Keratinocyte (primary cell): Measurements from ENCODE around the gene SCAANT1. TPM values are rescaled to one million over a fixed set of nuclear protein-coding genes. Genes with fewer than 3 reads are reported as not detected.

Source experiments
- DNase-seq: peaks from one replicate; pipeline ENCODE4 v3.0.0-alpha.2; 2011; ENCODE audit warnings: low read depth, missing footprints, low spot score
- FAIRE-seq: peaks from 2 replicates; lab custom pipeline; 2011; peaks lifted over from hg19 to GRCh38; lab: Jason Lieb, UNC
- H2AFZ ChIP-seq: 2 replicates; pipeline ENCODE4 v1.6.0; 2012; ENCODE audit warnings: low read length, control low read depth, inconsistent platforms; ENCODE audit not compliant: control insufficient read depth
- H3K27ac ChIP-seq: 2 replicates; pipeline ENCODE4 v1.5.1; 2011; ENCODE audit warnings: low read length; ENCODE audit not compliant: control insufficient read depth, insufficient read depth
- H3K27me3 ChIP-seq: 3 replicates; pipeline ENCODE4 v1.6.0; 2011; ENCODE audit warnings: low read length; ENCODE audit not compliant: control insufficient read depth, insufficient read depth; ENCODE audit errors: extremely low read depth
- H3K36me3 ChIP-seq, 2 experiments: 2 replicates in 1 of 2; 3 replicates in 1 of 2; pipeline ENCODE4 v1.5.1; 2011; ENCODE audit warnings: low read length in 2 of 2, mild to moderate bottlenecking in 1 of 2; ENCODE audit not compliant: control insufficient read depth in 2 of 2, insufficient read depth in 2 of 2; ENCODE audit errors: extremely low read depth in 1 of 2
- H3K4me1 ChIP-seq: 3 replicates; pipeline ENCODE4 v1.5.1; 2011; ENCODE audit warnings: low read length; ENCODE audit not compliant: control insufficient read depth, insufficient read depth; ENCODE audit errors: extremely low read depth
- H3K4me2 ChIP-seq: 3 replicates; pipeline ENCODE4 v1.6.0; 2011; ENCODE audit warnings: low read depth, low read length; ENCODE audit not compliant: control insufficient read depth, insufficient read depth; ENCODE audit errors: extremely low read depth
- H3K4me3 ChIP-seq, 3 experiments: fragments of 200-600 bp in 1 of 3; sonication (generic) in 1 of 3; 2 replicates in 2 of 3; 3 replicates in 1 of 3; pipeline ENCODE4 v1.5.1; 2011 to 2016; ENCODE audit warnings: low read length in 3 of 3, mild to moderate bottlenecking in 3 of 3, control low read depth in 2 of 3, inconsistent platforms in 1 of 3, low read depth in 1 of 3, mixed read lengths in 1 of 3, mixed run types in 1 of 3, moderate library complexity in 1 of 3; ENCODE audit not compliant: control insufficient read depth in 2 of 3, insufficient read depth in 2 of 3; ENCODE audit errors: extremely low read depth in 1 of 3
- H3K79me2 ChIP-seq: 2 replicates; pipeline ENCODE4 v1.6.0; 2012; ENCODE audit warnings: low read length; ENCODE audit not compliant: control insufficient read depth, insufficient read depth
- H3K9ac ChIP-seq: 3 replicates; pipeline ENCODE4 v1.6.0; 2011; ENCODE audit warnings: low read length; ENCODE audit not compliant: control insufficient read depth, insufficient read depth; ENCODE audit errors: extremely low read depth
- H3K9me1 ChIP-seq: 3 replicates; pipeline ENCODE4 v1.6.0; 2011; ENCODE audit warnings: low read length; ENCODE audit not compliant: control insufficient read depth, insufficient read depth; ENCODE audit errors: extremely low read depth
- H3K9me3 ChIP-seq: 2 replicates; pipeline ENCODE4 v1.5.1; 2012; ENCODE audit warnings: low read depth, low read length; ENCODE audit not compliant: control insufficient read depth
- H4K20me1 ChIP-seq: 3 replicates; pipeline ENCODE4 v1.6.0; 2011; ENCODE audit warnings: low read length; ENCODE audit not compliant: control insufficient read depth, insufficient read depth; ENCODE audit errors: extremely low read depth
- EZH2 ChIP-seq: IDR thresholded peaks from one replicate; pipeline ENCODE4 v1.6.1; 2012; ENCODE audit warnings: inconsistent platforms, mild to moderate bottlenecking, low read length, moderate library complexity
- dilution Hi-C: fragments of 300-500 bp; cut with MboI; formaldehyde crosslinking; loops from one replicate; pipeline ENCODE4 v1.7.0; 2020; ENCODE audit warnings: low sequenced_read_pairs; ENCODE audit not compliant: extremely low pct_ligation_motif_present
- polyA plus RNA-seq, 5 experiments: library from polyadenylated mRNA; depleted of rRNA in 3 of 5; stranded (reverse) in 3 of 5; stranded (forward) in 1 of 5; unstranded in 1 of 5; fragments of >200 nt; gene quantifications; 1 replicate in 1 of 5; 2 replicates in 3 of 5; 3 replicates in 1 of 5; pipeline versions ENCODE4 v1.2.1 to v1.2.3, GENCODE V29; 2011 to 2012; ENCODE audit warnings: missing spikeins in 2 of 5, low read depth in 1 of 5, low replicate concordance in 1 of 5
- TF ChIP-seq, protein P1 (sequence below), 3 experiments: IDR thresholded peaks in 1 of 3; conservative IDR thresholded peaks in 1 of 3; optimal IDR thresholded peaks in 1 of 3; 2 replicates in 2 of 3; 3 replicates in 1 of 3; pipeline versions ENCODE3 to v1.5.1; 2011; ENCODE audit warnings: low read length in 3 of 3, mild to moderate bottlenecking in 3 of 3, moderate library complexity in 2 of 3, control low read depth in 1 of 3, inconsistent platforms in 1 of 3; ENCODE audit not compliant: insufficient read depth in 2 of 3; ENCODE audit errors: extremely low read depth in 1 of 3

Gene SCAANT1
- polyA plus RNA-seq, 1 donor (not counting 4 experiments of a cell fraction or from before 2014, with no cell fraction given) = not detected

DNA sequence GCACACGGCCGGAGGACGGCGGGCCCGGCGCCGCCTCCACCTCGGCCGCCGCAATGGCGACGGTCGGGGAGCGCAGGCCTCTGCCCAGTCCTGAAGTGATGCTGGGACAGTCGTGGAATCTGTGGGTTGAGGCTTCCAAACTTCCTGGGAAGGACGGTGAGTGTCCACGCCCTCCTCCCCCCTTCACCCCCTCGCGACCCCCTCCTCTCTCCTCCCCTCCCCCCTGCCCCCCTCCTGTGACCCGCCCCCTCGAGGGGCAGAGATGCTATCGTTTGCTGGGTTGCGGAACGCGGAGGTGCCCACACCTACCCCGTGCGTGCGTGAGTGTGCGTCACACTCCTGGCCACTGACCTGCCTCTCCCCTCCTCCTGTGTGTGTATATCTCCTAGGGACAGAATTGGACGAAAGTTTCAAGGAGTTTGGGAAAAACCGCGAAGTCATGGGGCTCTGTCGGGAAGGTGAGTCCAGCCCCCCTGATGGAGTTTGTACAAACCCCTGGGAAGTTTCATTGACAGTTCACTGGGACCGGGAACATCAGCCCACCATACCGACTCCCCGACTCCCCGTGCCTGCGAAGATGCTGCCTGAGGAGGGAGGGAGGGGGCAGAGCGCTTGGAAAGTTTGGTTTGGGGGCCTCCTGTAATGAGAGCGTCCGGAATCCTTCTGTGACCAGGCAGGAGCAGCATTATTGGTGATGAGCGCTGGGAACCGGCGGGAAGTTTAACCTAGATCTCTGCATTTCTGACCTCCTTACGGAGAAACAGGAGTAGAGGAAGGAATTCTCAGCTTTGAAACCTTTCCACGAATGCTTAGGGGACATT lies 795 bp upstream of the SCAANT1 start:
- H2AFZ ChIP-seq = no peak overlapping the region
- H3K9me3 ChIP-seq = no peaks in the 10 kb centered on the region
- no peak for DNase-seq
- H3K79me2 ChIP-seq = peaks cover 26% of the 10 kb centered on the region
- peak overlapping the region; percentile 90 for H3K4me2 ChIP-seq
- FAIRE-seq = peak; percentile 26
- H3K9ac ChIP-seq = peak overlapping the region; percentile 80
- H3K4me3 ChIP-seq = peak overlapping the region; percentile 42 to 73 (median 51)
- TF ChIP-seq, protein P1, sequence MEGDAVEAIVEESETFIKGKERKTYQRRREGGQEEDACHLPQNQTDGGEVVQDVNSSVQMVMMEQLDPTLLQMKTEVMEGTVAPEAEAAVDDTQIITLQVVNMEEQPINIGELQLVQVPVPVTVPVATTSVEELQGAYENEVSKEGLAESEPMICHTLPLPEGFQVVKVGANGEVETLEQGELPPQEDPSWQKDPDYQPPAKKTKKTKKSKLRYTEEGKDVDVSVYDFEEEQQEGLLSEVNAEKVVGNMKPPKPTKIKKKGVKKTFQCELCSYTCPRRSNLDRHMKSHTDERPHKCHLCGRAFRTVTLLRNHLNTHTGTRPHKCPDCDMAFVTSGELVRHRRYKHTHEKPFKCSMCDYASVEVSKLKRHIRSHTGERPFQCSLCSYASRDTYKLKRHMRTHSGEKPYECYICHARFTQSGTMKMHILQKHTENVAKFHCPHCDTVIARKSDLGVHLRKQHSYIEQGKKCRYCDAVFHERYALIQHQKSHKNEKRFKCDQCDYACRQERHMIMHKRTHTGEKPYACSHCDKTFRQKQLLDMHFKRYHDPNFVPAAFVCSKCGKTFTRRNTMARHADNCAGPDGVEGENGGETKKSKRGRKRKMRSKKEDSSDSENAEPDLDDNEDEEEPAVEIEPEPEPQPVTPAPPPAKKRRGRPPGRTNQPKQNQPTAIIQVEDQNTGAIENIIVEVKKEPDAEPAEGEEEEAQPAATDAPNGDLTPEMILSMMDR (optimal IDR thresholded peaks at IDR 0.05 in 1 of 3, IDR thresholded peaks at IDR 0.05 in 1 of 3, conservative IDR thresholded peaks at IDR 0.05 in 1 of 3; ENCODE audit: extremely low read depth in 1 of 3, insufficient read depth in 2 of 3, low read length in 3 of 3) = no peak
- TF ChIP-seq EZH2 = no peak
- H3K36me3 ChIP-seq = peaks cover 8 to 12% of the 10 kb centered on the region in 2 experiments
- no peaks in the 10 kb centered on the region for H3K27me3 ChIP-seq
- peak overlapping the region; percentile 73 for H3K27ac ChIP-seq
- peaks cover 3% of the 10 kb centered on the region for H4K20me1 ChIP-seq
- dilution Hi-C loops = no loop called here
- no peaks in the 10 kb centered on the region for H3K9me1 ChIP-seq
- peaks cover 24% of the 10 kb centered on the region for H3K4me1 ChIP-seq

DNA sequence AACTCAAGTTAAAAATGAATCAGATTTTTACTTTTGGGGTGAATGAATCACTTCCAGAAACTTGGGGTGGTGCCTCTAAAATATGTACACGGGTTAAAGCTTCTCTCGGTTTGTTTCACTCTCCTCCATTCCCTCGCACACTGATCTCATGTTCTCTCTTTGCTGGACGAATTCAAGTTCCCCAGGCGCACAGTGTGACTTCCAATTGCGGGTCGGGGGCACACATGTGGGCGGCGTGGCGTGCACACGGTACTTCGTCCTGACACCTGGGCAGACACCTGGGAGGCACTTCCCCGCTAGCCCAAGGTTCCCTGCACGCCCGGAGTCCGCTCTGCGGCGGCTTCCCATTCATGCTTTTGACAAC lies 692 bp downstream of the SCAANT1 start:
- peaks cover 3 to 7% of the 10 kb centered on the region in 2 experiments for H3K36me3 ChIP-seq
- peak overlapping the region; percentile 86 for H3K27ac ChIP-seq
- peaks cover 20% of the 10 kb centered on the region for H3K79me2 ChIP-seq
- FAIRE-seq = peak; percentile 59
- H3K9ac ChIP-seq = peak overlapping the region; percentile 80
- peak overlapping the region; percentile 45 for H2AFZ ChIP-seq
- no peaks in the 10 kb centered on the region for H3K9me3 ChIP-seq
- peak overlapping the region; percentile 83 for H3K4me2 ChIP-seq
- no peak for TF ChIP-seq EZH2
- TF ChIP-seq, protein P1 (optimal IDR thresholded peaks at IDR 0.05 in 1 of 3, IDR thresholded peaks at IDR 0.05 in 1 of 3, conservative IDR thresholded peaks at IDR 0.05 in 1 of 3; ENCODE audit: extremely low read depth in 1 of 3, insufficient read depth in 2 of 3, low read length in 3 of 3) = no peak
- DNase-seq = no peak
- H4K20me1 ChIP-seq = peaks cover 2% of the 10 kb centered on the region
- H3K9me1 ChIP-seq = no peaks in the 10 kb centered on the region
- H3K4me3 ChIP-seq = peak overlapping the region; percentile 44 to 79 (median 68)
- no peaks in the 10 kb centered on the region for H3K27me3 ChIP-seq
- dilution Hi-C loops = no loop called here
- peaks cover 24% of the 10 kb centered on the region for H3K4me1 ChIP-seq
